GM21576 (cell line): ENCODE measurements around the gene UCHL3.
"Not testable (repeated sequence)": the region's sequence is repeated elsewhere in the genome, so short reads cannot be mapped to it uniquely, and the experiment has no call there.

ENCODE experiments used
- ATAC-seq: cut with Tn5 transposase; IDR thresholded peaks from one replicate; pipeline ENCODE4 v1.9.1; 2021; ENCODE audit warnings: mild to moderate bottlenecking, moderate library complexity; ENCODE audit not compliant: unreplicated experiment

UCHL3 gene

DNA sequence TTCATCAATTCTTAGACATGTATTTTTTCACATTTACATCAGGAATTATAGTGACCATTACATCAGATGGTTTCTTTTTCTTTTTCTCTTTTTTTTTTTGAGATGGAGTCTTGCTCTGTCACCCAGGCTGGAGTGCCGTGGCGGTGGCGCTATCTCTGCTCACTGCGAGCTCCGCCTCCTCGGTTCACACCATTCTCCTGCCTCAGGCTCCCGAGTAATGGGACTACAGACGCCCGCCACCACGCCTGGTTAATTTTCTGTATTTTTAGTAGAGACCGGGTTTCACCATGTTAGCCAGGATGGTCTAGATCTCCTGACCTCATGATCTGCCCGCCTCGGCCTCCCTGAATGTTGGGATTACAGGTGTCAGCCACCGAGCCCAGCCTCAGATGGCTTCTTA is 4.2 kb upstream of the UCHL3 start:
- ATAC-seq: not testable (repeated sequence)

- ATAC-seq: no peak
Observed at GRCh38 chr13:75547917-75548316, 1.7 kb upstream of the UCHL3 start.

GRCh38 chr13:75550159-75550567 is 572 bp downstream of the UCHL3 start:
- ATAC-seq: peak; percentile 6

DNA sequence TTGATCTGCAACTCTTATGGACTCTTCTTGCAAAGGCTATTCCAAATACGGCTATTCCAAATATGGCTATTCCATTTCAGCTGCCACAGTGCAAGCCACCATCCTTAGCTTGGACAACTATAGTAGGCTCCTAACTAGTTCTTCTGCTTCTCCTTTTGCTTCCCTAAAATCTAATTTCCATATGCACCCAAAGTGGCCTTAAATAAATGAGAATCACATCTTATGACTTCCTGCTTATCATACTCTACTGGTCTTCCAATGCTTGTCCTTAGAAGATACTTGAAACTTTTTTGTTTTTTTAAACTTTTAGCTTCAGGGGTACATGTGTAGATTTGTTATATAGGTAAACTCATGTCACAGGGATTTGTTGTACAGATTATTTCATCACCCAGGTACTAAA is 4.9 kb downstream of the UCHL3 start:
- ATAC-seq: no peak

- ATAC-seq: no peak
Observed at GRCh38 chr13:75554981-75555380, 5.4 kb downstream of the UCHL3 start.

GRCh38 chr13:75555836-75556235 is 6.2 kb downstream of the UCHL3 start:
- no peak for ATAC-seq

DNA sequence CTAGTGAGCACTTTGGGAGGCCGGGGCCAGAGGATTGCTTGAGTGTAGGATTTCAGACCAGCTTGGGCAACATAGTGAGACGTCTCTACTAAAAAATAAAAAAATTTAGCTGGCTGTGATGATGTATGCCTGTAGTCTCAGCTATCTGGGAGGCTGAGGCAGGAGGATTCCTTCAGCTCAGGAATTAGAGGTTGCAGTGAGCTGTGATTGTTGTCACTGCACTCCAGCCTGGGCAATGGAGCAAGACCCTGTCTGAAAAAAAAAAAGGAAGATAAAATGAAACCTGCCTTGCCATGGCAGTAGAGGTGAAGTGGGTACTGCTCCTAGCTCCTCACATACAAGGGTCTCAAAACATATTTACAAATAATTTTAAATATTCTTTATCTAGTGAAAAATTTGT is 7.4 kb downstream of the UCHL3 start:
- no peak for ATAC-seq

GRCh38 chr13:75558145-75558840 is 8.7 kb downstream of the UCHL3 start:
- ATAC-seq: no peak

DNA sequence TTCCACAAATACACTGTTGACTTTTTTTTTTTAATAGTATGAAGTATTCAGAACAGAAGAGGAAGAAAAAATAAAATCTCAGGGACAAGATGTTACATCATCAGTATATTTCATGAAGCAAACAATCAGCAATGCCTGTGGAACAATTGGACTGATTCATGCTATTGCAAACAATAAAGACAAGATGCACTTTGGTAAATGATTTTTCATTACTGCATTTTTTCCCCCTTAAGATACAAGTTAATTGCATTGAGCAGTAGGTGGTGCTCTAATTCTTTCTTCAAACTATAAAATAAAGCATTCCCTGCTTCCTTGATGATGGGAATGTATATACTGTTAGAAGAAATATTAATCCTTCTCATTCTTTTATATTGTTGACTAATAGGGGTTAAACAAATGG is 17.1 kb downstream of the UCHL3 start:
- ATAC-seq: no peak

- no peak for ATAC-seq
Observed at GRCh38 chr13:75569576-75569975, 20.0 kb downstream of the UCHL3 start.

- ATAC-seq: peak; percentile 61
Observed at GRCh38 chr13:75579529-75579928, 29.9 kb downstream of the UCHL3 start.

DNA sequence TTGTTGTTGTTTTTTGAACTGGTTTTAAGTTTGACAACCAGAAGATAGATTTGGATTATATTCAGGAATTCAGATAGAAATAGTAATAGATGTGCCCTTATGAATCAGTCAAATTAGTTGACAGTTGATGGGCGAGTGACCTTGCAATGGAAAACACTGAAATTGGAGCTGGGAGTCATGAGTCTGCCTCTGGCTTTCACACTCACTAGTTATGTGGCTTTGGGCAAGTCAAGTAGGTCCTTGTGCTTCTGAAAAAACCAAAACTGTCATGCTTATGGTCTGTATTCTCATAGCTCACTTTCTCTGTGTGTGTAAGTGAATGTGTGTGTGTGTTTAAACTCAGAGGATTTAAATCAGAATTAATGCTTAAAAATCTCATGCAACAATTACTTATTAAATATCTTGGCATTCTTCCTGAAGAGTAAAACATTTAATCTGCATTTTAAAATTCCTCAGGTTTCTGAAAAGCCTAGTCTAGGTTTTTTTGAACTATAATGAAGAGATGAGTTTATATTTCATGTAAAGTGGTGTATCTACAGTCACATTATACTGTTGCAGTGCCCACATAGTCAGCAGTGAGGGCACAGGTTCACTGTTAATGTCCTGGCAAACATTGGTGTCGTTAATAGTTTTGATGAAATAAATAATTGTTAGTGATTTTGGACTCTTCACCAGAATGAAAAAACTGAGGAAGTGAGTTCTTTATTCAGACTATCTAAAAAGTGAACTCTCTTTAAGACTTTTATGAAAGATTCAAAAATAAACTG is 32.5 kb downstream of the UCHL3 start:
- no peak for ATAC-seq

DNA sequence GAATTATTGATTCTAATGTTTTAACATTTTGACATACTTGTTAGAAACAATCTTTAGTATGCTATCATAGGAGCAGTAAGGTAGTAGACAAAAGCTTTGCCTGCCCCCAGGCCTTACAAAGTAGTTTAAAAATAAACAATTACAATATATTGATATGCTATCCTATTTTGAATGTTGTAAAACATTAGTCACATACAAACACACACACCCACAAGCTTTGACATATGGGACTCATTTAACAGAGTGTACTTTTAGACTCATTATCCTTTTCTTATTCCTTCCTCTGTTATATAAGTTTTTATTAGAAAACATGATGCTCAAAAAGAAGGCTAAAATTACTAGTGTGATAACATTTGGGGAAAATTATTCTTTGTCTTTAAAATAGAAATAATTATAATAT is 33.5 kb downstream of the UCHL3 start:
- ATAC-seq: no peak

- no peak for ATAC-seq
Observed at GRCh38 chr13:75585153-75585552, 35.6 kb downstream of the UCHL3 start.

GRCh38 chr13:75587679-75588078 is 38.1 kb downstream of the UCHL3 start:
- no peak for ATAC-seq

DNA sequence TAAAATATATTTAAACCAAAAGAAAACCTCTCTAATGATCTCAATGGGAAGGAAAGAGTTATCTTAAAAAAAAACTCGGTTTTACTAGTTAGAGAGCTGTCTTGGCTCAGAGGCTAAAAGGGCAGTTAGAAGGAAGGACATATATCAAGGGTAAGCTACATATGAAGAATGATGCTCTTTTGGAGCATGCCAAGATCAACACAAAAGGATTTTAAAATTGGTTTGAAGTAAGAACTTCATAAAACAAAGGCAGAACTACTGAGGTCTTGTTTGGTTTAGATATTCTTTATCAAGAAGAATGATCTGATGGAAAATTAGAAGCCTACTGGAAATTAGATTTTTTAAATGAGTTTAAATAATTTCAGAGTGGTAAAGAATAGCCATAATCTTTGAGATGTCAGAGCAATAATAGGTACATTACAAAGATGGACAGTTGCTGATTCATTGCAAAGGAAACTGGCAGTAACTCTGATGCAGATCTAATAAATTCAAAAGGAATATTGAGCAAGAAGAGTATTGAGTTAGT is 47.1 kb downstream of the UCHL3 start:
- ATAC-seq: no peak

DNA sequence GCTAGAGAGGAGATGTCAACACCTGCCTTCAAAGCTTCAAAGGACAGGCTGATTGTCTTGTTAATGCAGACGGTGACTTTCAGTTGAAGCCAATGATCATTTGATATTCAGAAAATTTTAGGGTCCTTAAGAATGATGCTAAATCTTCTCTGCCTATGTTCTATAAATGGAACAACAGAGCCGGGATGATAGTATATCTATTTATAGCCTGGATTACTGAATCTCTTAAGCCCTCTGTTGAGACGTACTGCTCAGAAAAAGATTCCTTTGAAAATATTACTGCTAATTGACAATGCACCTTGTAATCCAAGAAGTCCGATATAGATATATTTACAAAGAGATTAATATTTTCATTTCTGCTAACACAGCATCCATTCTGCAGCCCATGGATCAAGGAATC is 50.8 kb downstream of the UCHL3 start:
- ATAC-seq: no peak

GRCh38 chr13:75603038-75603437 is 53.4 kb downstream of the UCHL3 start:
- ATAC-seq: no peak

DNA sequence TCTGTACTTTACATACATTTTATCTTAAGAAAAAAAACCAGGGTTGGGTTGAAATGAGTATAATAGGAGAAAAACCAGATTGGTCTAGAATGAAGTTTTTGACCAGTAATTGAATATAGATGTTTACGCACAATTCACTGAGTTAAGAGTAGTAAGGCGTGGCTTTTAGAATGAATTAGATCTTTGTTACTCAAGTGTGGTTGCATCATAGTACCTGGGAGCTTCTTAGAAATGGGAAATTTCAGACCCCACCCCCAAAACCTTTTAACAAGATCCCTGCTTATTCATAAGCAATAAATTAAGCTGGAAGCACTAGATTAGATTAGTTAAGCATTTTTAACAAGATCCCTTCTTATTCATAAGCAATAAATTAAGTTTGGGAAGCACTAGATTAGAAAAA is 57.9 kb downstream of the UCHL3 start:
- no peak for ATAC-seq

- no peak for ATAC-seq
Observed at GRCh38 chr13:75610466-75610865, 60.9 kb downstream of the UCHL3 start.

GRCh38 chr13:75612354-75612753 is 62.8 kb downstream of the UCHL3 start:
- no peak for ATAC-seq

DNA sequence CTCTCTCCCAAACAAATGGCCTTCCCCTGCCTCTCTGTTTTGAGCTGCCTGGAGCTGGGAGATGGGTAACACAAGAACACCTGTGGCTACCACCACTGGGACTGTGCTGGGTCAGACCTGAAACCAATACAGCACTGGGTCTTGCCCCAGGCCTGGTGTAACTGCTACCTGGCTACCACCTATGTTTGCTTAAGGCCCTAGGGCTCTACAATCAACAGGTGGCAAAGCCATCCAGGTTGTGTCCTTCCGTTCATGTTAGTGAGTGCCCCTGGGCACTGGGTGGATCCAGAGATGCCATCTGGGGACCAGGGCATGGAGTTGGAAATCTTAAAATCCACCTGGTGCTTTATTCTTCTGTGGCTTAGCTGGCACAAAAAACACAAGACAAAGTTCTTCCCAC is 67.6 kb downstream of the UCHL3 start:
- no peak for ATAC-seq
